Measurements from ENCODE around the gene TNNI2.

TNNI2 gene

GRCh38 chr11:1843796-1844195 is 5.0 kb downstream of the TNNI2 start:
- ATAC-seq (replicated peaks) (no peak), DNase-seq (no peak)
- H3K4me3 Mint-ChIP-seq = peak overlapping the region; percentile 37 to 62

GRCh38 chr11:1844221-1845094 is 5.7 kb downstream of the TNNI2 start:
- no peaks in the 10 kb centered on the region for H3K9me3 Mint-ChIP-seq
- H3K36me3 Mint-ChIP-seq = no peaks in the 10 kb centered on the region
- no peak for DNase-seq
- ATAC-seq (replicated peaks) = peak in 1 of 2 donors; percentile 14
- H3K4me1 Mint-ChIP-seq = peaks cover 67 to 87% of the 10 kb centered on the region in 2 donors
- H3K27me3 Mint-ChIP-seq = no peaks in the 10 kb centered on the region
- H3K27ac Mint-ChIP-seq = peak overlapping the region; percentile 83
- peak overlapping the region; percentile 62 to 64 for H3K4me3 Mint-ChIP-seq

More at GRCh38 chr11:1843796-1844195, 5.0 kb downstream of the TNNI2 start:
- Mint-ChIP-seq H3K27me3 (no peaks in the 10 kb centered on the region), H3K9me3 (no peaks in the 10 kb centered on the region), H3K36me3 (no peaks in the 10 kb centered on the region), H3K27ac (peak overlapping the region; percentile 74), H3K4me1 (peaks cover 63 to 82% of the 10 kb centered on the region in 2 donors)

GRCh38 chr11:1845095-1845429 is 6.3 kb downstream of the TNNI2 start:
- Mint-ChIP-seq H3K4me3 (peak overlapping the region; percentile 45 to 64), H3K9me3 (no peaks in the 10 kb centered on the region), H3K27ac (peak overlapping the region; percentile 43), H3K27me3 (no peaks in the 10 kb centered on the region), H3K4me1 (peaks cover 64 to 87% of the 10 kb centered on the region in 2 donors), H3K36me3 (no peaks in the 10 kb centered on the region)
- ATAC-seq (replicated peaks) (no peak), DNase-seq (no peak)

- peak in 1 of 2 donors; percentile 13 for ATAC-seq (replicated peaks)
- H3K4me3 Mint-ChIP-seq = no peak overlapping the region
These were observed 7.0 kb downstream of the TNNI2 start for GRCh38 chr11:1845561-1846452.

GRCh38 chr11:1846453-1846932 is 7.7 kb downstream of the TNNI2 start:
- Mint-ChIP-seq H3K27me3 (no peaks in the 10 kb centered on the region), H3K27ac (peak overlapping the region; percentile 28), H3K36me3 (no peaks in the 10 kb centered on the region), H3K4me1 (peaks cover 70 to 89% of the 10 kb centered on the region in 2 donors), H3K4me3 (no peak overlapping the region), H3K9me3 (no peaks in the 10 kb centered on the region)
- ATAC-seq (replicated peaks) = no peak
- DNase-seq = no peak

More at GRCh38 chr11:1845561-1846452, 7.0 kb downstream of the TNNI2 start:
- DNase-seq = no peak
- peaks cover 66 to 87% of the 10 kb centered on the region in 2 donors for H3K4me1 Mint-ChIP-seq
- no peaks in the 10 kb centered on the region for H3K36me3 Mint-ChIP-seq
- H3K9me3 Mint-ChIP-seq = no peaks in the 10 kb centered on the region
- H3K27ac Mint-ChIP-seq = peak overlapping the region; percentile 43
- no peaks in the 10 kb centered on the region for H3K27me3 Mint-ChIP-seq

- Mint-ChIP-seq H3K4me3 (no peak overlapping the region), H3K4me1 (peaks cover 77 to 96% of the 10 kb centered on the region in 2 donors), H3K36me3 (no peaks in the 10 kb centered on the region), H3K27me3 (no peaks in the 10 kb centered on the region), H3K27ac (no peak overlapping the region), H3K9me3 (no peaks in the 10 kb centered on the region)
- ATAC-seq (replicated peaks) (no peak), DNase-seq (no peak)
These were observed 8.4 kb downstream of the TNNI2 start for GRCh38 chr11:1847006-1847735.

- H3K36me3 Mint-ChIP-seq = peaks cover 2 to 3% of the 10 kb centered on the region in 2 donors
- H3K9me3 Mint-ChIP-seq = no peaks in the 10 kb centered on the region
- no peak overlapping the region for H3K4me3 Mint-ChIP-seq
- DNase-seq (no peak), ATAC-seq (replicated peaks) (no peak)
- H3K4me1 Mint-ChIP-seq = peaks cover 81 to 100% of the 10 kb centered on the region in 2 donors
- H3K27ac Mint-ChIP-seq = no peak overlapping the region
- no peaks in the 10 kb centered on the region for H3K27me3 Mint-ChIP-seq
These were observed 9.3 kb downstream of the TNNI2 start for GRCh38 chr11:1847926-1848639.

- Mint-ChIP-seq H3K4me3 (no peak overlapping the region), H3K27me3 (no peaks in the 10 kb centered on the region), H3K9me3 (no peaks in the 10 kb centered on the region), H3K36me3 (peaks cover 3 to 10% of the 10 kb centered on the region in 2 donors), H3K27ac (peak overlapping the region; percentile 96), H3K4me1 (peaks cover 77 to 100% of the 10 kb centered on the region in 2 donors)
- DNase-seq = no peak
- ATAC-seq (replicated peaks) = no peak
These were observed 10.1 kb downstream of the TNNI2 start for GRCh38 chr11:1848640-1849430.

GRCh38 chr11:1851468-1852180 is 12.8 kb downstream of the TNNI2 start:
- ATAC-seq (replicated peaks) (no peak), DNase-seq (no peak)
- H3K4me1 Mint-ChIP-seq = peaks cover 68 to 100% of the 10 kb centered on the region in 2 donors
- no peaks in the 10 kb centered on the region for H3K27me3 Mint-ChIP-seq
- H3K4me3 Mint-ChIP-seq = peak overlapping the region; percentile 58 to 96
- H3K36me3 Mint-ChIP-seq = peaks cover 3 to 19% of the 10 kb centered on the region in 2 donors
- H3K9me3 Mint-ChIP-seq = no peaks in the 10 kb centered on the region
- peak overlapping the region; percentile 96 for H3K27ac Mint-ChIP-seq

- Mint-ChIP-seq H3K4me3 (peak overlapping the region; percentile 89 to 96), H3K36me3 (peaks cover 3 to 19% of the 10 kb centered on the region in 2 donors), H3K27me3 (no peaks in the 10 kb centered on the region), H3K9me3 (no peaks in the 10 kb centered on the region), H3K4me1 (peaks cover 62 to 93% of the 10 kb centered on the region in 2 donors), H3K27ac (peak overlapping the region; percentile 96)
- ATAC-seq (replicated peaks) = no peak
- DNase-seq = no peak
These were observed 13.6 kb downstream of the TNNI2 start for GRCh38 chr11:1852271-1852876.

- Mint-ChIP-seq H3K27ac (peak within 1 kb of the TSS; percentile 96), H3K27me3 (no peaks in the 10 kb centered on the region), H3K36me3 (peaks cover 4 to 19% of the 10 kb centered on the region in 2 donors), H3K9me3 (no peaks in the 10 kb centered on the region), H3K4me3 (peak within 1 kb of the TSS; percentile 89 to 96), H3K4me1 (peaks cover 57 to 90% of the 10 kb centered on the region in 2 donors)
- ATAC-seq (replicated peaks) (peak; percentile 60 to 72), DNase-seq (peak; percentile 92)
These were observed 14.1 kb downstream of the TNNI2 start, which contains the start of gene LSP1 for GRCh38 chr11:1852877-1853276. TSS of gene LSP1 (plus strand) at chr11:1853084. CDS start at chr11:1853145, 61 bp downstream.

All from stimulated activated naive B cell treated with anti-CD40 and anti-IgM and Interleukin-4, amounts not matched to agents 10 μg/mL and 1 μg/mL and 100 μg/mL, for 72 hours (primary cell).